D341Med (cell line): ENCODE results near the gene ZBTB44.
"Not testable (repeated sequence)": the region's sequence is repeated elsewhere in the genome, so short reads cannot be mapped to it uniquely, and the experiment has no call there.

Experiments used
- DNase-seq: peaks from one replicate; pipeline ENCODE4 v3.0.0; 2012; ENCODE audit warnings: low spot score

Gene ZBTB44

DNA sequence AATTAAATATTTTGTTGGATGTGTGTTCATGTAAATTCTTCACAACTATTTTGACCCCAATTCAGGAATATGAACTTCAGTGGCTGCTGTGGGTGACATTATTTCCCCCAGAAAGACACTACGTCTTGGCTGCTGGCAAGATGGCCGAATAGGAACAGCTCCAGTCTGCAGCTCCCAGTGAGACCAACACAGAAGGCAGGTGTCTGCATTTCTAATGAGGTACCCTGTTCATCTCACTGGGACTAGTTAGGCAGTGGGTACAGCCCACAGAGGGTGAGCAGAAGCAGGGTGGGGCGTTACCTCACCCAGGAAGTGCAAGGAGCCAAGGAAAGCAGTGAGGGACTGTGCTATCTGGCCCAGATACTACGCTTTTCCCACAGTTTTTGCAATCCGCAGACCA lies 65.3 kb downstream of the ZBTB44 start:
- DNase-seq = no peak

DNA sequence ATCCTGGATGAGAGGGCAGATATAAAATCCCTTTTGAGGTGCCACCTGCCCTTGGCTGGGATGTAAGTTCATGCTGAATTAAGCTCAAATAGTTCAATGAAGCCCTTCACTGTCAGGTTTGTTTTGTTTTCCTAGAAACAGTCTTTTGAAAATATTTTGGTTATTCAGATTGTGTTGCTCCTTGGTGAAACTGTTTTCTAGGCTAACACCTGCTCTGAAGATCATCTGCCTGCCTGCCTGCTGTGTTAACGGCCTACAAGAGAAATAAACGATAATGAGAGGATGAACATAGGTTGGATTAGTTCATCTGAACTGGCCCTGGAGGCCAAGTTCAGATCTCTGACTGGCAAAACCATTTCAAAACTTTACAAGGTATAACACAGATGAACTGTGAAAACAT lies 67.4 kb downstream of the ZBTB44 start:
- no peak for DNase-seq

DNA sequence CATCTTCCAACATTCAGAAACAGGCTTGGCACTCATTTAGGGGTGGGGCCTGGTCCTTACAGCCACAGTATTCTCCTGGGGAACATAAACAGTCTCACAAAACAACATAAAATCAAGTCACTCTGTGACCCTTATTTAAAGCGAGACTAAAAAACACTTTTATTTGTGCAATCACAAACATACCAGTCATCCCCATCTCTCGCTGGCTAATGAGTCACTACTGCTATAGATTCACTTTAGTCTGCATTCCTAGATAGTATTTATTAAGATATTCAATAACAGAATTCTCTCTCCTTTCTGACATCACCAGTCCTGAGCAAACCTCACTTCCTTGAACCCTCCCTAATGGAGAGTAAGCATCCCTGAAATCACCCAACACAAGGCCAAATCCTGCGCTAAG lies 68.0 kb downstream of the ZBTB44 start:
- DNase-seq = no peak

DNA sequence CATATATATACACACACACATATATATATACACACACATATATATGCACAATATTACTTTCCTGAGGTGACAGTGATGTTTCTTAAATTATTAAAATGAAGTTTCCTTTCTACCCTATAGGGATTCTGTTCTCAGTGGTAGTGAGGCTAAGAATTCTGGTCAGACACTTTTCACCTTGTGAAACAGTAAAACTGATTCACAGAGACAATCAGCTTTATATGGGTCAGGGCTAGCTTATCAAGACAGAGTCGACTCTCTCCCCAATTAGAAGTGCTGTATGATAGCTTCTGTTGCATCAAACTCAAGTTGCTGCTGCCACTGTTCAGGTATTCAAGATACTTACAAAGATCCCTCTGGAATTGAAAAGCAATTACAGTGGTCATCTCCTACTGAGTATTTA lies 68.4 kb downstream of the ZBTB44 start:
- no peak for DNase-seq

DNA sequence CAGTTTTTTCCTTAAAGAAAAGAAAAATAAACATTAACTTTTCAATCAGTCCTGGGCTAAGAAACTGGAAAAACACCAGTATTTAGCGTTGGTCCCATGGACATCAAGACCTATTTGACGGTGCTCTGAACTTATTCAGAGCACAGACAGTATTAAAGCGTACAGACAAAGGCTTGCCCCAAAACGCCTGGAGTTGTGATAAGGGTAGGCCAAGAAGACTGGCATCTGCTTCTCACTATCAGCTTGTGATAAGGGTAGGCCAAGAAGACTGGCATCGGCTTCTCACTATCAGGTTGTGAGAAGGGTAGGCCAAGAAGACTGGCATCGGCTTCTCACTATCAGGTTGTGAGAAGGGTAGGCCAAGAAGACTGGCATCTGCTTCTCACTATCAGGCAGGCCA lies 69.3 kb downstream of the ZBTB44 start:
- not testable (repeated sequence) for DNase-seq

DNA sequence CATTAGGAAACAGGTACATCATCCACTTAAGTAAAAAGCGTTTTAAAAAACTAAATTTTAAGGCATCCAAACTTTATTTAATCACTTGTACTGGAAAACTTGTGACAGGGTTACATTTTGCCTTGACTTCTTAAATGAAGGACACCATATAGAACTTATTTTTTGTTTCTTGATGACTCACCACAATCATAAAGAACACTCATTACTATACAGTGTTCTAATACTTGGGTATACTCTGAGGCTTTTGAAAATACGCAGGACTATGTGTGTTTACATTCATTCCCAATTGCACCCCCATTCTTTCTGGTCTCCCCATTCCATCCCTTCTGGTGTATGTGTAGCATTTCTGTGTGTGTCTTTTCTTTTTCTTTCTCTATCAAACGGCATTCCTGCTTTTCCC lies 69.9 kb downstream of the ZBTB44 start:
- no peak for DNase-seq

DNA sequence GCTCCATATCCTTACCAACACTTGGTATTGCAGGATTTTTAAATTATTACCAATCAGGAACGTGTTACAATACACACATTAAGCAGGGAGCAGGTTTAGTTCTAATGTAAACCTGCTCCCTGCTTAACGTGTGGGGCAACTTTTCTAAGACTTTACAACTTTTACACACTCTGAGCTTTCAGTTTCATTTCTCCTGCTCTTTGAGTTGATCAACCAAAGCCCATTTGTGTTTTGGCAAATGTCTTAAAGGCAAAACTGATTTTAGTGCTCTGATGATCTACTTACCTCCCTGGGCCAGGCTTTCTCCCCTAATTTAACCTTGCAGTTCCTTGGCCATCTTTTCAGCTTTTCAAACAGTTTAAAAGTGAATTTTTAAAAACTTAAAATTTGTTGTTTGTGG lies 70.9 kb downstream of the ZBTB44 start:
- DNase-seq = no peak

DNA sequence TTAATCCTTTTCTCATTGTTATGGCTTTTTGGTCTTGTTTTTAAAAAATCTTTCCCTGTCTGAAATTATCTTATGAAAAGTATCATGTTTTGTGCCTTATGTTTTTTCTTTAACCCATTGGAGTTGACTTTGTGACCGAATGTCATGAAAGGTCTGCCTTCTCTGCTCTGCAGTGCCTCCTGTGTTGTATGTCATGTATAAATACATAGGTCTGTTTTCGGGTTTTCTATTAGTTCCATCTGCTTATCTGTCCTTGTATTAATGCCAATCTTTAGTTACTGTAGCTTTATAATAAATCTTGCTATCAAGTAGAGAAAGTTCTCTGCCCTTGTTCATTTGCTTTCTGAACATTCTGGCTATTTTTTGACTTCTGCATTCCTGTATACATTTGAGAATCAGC lies 73.0 kb downstream of the ZBTB44 start:
- DNase-seq = no peak

DNA sequence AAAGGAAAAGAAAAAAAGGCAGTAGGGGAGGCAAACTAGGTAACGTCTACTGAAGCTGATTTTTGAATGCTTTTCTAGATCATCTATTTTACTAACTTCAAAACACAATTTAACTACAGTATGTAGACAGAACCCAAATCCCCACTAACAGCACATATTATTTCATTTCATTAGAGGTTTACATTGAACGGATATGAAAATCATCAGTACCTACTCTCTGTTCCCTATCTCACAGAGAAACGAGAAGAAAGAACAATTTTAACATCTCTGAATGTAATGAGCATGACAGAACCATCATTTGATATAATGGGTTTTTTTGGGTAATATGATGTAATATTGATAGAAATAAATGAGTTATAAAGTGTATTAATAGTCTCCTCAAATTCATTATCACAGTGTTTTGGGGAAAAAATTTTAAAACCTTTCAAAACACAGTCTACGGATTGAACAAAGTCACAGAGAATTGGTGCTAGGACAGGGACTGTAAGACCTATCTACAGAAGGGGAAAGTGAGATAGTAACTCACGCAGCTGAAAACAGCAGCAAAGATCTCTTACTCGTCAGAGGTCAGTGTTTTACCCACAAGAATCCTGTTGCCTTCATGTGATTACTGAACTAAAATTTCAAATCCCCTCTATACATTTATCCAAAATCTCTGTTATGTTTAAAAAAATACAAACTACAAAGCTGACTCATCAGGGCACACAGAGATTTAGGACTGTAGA lies 77.3 kb downstream of the ZBTB44 start:
- DNase-seq = no peak

DNA sequence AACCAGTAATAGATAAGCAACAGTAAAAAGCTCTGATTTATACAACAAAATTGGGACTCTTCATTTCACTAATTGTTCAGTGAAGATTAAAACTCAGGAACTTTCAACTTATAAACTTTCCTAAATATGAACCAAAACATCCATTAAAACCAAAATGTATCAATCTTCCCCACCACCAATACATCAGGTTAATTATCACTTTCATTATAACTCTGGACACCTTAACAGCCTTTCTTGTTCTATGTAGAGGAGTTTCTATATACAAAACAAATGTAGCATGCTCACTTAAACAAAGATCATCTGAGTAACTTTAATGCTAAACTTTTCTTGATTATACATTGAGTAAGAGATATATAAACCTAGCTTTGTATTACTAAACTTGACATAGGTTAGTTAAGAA lies 80.4 kb downstream of the ZBTB44 start:
- no peak for DNase-seq

DNA sequence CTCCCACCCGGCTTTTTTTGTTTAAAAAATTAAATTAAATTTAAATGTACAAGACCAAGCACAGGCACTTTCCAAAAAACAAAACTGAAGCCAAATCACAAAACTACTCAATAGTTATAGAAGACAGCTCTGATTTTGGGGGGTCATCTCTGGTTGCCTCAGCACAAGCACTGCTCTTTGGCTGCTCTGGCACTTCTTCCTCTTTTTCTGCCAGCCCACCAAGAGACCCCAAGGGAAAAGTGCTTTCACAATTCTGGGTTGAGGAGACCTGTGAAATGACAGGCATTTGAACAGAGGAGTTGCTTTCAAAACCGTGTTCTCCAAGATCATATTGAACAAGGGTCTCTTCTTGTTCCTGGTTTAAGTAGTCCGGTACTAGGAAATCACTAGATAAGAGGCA lies 80.8 kb downstream of the ZBTB44 start:
- not testable (repeated sequence) for DNase-seq

DNA sequence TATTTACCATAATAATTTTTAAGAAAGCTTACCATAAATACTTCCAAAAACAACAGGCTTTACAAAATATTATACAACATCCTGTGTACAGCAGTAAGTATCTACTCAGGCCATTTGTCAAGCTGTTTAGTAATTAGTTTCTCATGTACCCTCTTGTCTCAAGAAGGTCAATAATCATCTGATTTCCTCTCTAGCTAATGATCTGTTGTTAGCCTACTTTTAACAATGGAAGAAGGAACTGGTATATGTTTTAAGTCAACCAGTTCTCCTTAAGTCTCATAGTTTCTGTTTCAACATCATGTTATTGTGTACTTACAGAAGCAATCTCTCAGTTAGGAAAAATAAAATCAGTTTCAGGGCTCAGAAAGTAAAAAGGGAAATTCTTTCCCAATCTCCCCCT lies 81.2 kb downstream of the ZBTB44 start:
- DNase-seq = not testable (repeated sequence)

DNA sequence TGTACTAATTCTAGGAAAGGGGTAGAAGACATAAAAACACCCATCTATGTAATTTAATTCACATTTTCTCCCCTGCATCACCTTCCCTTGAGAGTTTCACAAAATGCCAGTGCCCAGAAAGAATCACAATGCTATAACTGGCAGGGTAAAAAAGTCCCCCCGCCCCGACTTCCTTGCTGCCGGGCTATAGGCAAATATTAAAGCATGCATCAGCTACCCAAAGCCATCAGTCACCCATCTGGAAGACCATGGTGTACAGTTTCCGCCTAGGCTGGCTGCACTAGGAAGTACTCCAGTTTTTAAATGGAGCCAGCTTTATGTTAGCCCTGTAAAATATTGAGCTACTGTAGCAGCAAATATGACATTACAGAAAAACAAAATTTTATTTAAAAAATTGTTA lies 87.3 kb downstream of the ZBTB44 start:
- no peak for DNase-seq

DNA sequence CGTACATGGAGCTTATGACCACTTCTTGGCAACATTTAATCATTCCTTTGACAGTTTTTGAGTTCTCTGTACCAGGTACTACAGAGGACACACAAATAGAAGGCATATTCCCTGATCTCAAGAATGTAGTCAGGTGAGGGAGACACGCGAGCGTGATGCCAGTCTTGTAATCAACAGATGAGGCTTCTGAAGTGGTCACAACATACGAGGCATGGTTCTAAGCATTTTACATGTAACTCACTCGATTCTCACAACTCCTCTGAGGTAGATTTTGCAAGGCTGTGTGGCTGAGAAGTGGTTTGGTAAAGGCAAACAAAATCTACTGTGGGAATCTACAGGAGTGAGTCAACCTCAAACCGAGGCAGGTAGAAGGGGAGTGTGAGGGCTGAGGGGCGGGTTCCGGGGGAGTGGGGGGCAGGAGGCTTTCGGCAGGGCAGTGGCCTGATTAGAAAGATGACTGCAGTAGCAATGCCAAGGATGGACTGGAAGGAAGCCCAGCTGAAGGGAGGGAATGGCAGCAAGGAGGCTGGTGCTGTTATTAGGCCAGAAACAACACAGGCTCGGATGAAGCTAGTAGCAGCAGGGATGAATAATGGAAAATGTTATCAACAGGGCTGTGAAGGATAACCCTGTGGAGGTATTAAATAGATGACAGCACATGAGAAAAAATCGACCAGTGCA lies 91.3 kb downstream of the ZBTB44 start:
- DNase-seq = no peak

DNA sequence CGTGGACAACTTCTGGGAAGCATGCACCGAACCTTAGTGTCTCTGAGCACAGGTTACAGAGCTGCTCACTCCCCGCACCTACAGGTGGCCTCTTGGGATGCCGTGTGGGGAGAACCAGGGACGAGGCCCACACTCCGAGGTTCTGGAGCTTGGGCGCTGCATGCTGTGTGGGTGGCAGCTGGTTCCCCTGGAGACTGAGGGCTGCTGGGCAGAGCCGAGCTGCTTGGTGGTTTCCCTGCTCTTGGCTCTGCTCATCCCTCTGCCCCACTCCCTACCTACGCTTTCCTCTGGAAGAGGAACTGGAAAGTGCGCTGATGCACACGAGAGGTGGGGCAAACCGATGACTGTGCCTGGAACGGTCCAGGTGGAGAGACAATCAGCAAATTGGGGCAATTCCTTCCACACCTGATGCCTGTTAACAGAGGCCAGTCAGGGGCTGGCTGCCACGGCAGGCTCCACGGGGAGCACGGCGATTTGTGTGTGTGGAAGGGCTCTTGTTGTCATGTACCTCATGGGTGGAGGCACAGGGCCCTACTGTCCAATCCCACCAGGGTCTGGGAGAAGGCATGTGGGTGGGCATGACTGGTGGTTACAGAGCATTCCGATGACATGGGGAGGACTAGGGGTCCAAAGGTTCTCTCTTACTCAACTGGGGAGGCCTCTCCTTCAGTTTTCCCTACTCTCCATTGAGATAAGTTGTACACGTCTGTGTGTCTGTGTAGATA lies 94.2 kb downstream of the ZBTB44 start:
- DNase-seq = no peak

DNA sequence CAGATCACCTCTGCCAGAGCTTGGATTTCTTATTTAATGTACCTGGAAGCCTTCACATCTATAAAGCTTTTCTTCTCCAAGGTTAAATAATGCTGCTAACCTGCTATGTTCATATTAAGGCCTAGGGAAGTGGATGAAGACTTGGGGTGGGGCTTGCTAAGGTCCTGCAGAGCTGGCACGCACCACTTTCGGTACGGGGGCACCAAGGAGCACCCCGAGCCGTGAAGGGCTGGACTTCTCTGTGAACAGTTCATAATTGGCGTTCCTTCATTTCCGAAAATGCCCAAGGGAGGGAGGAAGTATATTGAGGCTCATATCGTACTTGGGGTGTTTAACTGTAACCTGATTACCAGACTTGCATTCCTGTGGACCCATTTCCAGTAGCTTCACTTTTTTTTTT lies 95.6 kb downstream of the ZBTB44 start:
- DNase-seq = no peak

DNA sequence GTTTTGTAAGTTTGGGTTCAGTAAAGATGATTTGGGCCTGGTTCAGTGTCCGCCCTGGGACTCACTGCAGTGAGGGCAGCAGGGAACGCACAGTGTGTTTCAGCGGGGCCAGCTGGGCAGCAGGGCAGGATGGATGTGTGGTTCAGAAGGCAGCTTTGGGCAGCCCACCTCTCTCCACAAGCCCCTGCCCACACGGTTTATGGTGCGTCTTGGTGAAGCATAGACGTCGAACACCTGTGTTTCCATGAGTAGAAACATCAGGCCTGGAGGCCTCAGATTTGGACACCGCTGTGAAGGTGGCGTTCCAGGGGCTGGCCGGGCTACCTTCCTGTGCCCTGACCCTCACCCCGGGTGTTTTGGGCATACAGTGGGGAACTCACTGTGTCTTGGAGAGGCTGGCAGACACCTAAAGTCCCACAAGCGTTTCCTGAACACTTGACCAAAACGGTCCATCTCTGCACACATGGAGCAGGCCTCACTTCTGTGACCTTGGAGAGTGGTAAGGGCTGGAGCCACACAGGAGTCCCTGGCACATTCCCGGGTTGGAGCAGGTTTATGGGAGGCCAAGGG lies 96.1 kb downstream of the ZBTB44 start:
- no peak for DNase-seq

DNA sequence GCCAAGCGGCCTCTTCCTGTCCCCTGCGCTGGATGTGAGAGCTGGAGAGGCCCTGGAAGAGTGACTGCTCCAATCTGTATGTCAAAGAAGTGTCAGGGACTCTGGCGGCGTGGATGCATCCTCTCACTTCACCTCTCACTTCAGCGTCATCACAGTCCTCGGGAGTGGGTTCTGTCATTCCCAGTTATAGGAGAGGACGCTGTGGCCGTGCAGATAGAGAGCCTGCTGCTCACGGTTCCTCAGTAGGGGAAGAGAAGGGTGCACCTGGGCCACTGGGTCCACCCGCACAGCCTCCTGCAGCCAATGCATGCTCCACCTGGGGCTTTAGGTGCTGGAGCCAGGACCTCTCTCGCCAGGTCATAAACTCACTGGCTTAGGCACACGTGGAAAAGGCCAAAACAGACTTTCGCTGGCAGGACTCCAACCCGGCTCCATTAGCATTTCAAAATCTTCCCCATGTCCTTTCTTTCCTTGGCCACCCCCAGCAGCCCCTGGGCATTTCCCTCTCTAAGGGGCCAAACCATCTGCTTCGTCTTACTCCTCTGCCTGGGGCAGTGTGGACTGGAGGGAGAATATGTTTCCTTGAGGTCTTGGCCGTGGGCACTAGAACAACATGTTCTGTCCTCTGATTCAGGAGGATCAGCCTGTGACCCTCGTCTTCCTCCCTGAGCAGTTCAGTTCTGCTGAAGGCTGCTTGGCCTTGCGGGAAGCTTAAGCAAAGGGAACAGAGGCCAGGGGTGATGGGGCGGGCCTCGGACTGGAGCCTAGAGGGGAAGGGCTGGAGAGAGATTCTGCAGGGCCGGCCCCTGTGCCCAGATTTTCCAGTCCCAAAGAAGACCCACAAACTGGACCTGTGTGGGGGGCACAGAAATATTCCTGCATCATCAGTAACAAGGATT lies 97.3 kb downstream of the ZBTB44 start:
- DNase-seq = no peak

DNA sequence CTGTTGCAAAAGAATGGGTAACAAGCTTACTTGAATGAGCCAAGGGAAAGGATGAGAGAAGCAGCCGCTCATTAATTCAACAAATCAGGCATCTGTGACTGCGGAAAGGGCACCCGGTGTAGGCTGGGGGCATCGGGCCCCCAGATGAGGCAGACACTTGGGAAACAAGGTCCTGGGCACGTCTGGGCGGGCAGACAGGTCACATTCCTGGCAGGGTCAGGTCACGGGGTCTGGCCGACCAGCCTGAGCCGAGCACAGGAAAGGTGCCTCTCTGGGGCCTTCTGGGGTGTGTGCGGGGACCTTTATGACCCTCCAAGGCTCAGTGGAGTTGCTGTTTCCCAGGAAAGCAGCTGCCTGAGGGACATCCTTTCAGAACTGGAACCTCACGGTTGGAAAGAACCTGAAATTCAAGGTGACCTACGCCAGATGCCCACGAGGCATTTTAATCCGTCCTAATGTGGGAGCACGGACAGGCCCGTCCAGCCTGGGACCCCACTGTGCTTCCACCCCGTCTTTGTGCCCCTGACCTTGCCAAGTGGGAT lies 98.1 kb downstream of the ZBTB44 start:
- DNase-seq = no peak

DNA sequence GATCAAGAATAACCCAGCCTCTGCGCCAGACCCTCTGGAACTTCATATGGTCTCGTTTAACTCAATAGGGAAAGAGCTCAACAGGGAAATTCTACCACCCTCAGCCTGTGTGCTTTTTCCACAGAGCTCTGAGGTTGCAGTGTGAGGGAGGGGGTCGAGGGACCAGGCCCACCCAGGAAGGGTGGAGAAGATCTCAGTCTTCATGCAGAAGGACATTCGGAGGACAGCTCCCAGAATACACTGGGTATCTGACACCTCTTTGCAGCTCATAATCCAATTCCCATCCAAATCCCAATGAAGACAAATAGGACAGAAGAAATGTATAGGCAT lies 98.5 kb downstream of the ZBTB44 start:
- no peak for DNase-seq

DNA sequence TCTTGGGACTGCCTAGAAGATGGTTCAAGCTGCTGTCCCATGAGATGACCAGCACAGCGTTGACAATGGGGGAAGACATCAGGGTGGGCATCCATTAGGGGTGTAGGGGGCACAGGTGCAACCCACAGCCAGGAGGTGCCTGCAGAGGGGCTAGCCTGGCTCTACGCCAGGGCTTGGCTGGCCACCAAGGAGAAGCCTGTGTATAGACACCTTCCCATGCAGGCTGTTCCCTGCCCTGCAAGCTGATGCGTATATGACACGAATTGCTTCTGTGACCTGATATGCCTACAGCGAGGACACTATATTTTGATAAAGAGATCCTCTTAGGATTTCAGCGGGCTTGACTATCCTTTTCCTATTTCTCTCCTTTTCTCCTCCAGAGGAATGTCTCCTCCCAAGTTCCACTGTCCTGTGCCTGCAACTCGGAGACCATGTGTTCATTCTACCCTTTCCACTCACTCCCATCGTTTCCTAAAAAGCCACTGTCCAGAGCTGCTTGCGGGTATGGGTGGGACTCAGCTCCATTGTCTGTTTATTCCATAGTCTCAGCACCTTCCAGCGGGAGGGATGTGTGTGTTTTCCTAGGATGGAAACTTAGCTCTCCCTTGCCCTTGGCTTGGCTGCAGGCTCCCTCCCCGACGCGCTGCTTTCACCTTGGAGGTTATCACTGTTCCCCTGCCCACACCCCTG lies 99.0 kb downstream of the ZBTB44 start:
- no peak for DNase-seq
